A549 (cell line): ENCODE results near the gene PTPN4.

Experiments used
- CHD2 ChIP-seq: fragments of 150-350 bp; IDR thresholded peaks from 2 replicates; pipeline ENCODE4 v1.6.1; 2014; ENCODE audit warnings: low read length; ENCODE audit not compliant: partially characterized antibody
- CTCF ChIP-seq: fragments of >200 bp; sonication (Bioruptor Twin); formaldehyde crosslinking; IDR thresholded peaks from 3 replicates; pipeline ENCODE4 v1.5.1; 2016
- HES2 ChIP-seq: fragments of >200 bp; sonication (Bioruptor Twin); formaldehyde crosslinking; IDR thresholded peaks from 2 replicates; pipeline ENCODE4 v1.6.1; 2016
- KDM1A ChIP-seq: fragments of 200-600 bp; sonication (generic); IDR thresholded peaks from 2 replicates; pipeline ENCODE4 v1.6.1; 2016; ENCODE audit warnings: low read depth, mild to moderate bottlenecking
- POLR2A ChIP-seq: IDR thresholded peaks from 2 replicates; pipeline ENCODE4 v1.6.1; 2012; ENCODE audit warnings: mild to moderate bottlenecking, low read length
- POLR2AphosphoS2 ChIP-seq: conservative IDR thresholded peaks from 2 replicates; pipeline ENCODE4 v1.6.1; 2012; ENCODE audit warnings: low read length, improper control_type of control experiment, inconsistent platforms
- ZSCAN20 ChIP-seq: fragments of 250-450 bp; sonication (Bioruptor Pico); IDR thresholded peaks from 2 replicates; pipeline ENCODE4 v1.8.0; 2022; ENCODE audit warnings: mild to moderate bottlenecking, moderate library complexity
- TF ChIP-seq, protein P1 (sequence below): IDR thresholded peaks from 2 replicates; pipeline ENCODE4 v1.6.1; 2012

DNA sequence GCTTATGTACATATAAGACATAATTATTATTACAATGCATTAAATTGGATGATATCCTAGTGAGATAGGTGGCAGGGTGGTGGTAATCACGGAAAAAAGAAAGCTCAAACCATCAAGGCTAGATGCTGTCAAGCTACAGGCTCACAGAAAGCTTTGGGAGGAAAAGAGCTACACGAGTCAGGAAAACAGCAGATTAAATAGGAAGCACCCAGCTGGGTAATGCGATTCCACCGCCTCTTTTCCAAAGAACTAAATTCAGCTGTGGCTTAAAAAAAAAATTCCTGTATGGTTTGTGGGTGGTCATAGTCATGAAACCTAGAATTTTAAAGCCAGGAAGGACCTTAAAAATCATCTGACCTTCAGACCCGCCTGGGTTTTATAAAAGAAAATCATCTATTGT is 23.7 kb upstream of the PTPN4 start:
- TF ChIP-seq CTCF (no peak), POLR2AphosphoS2 (no peak), KDM1A (no peak), ZSCAN20 (CRISPR knock-in tag) (no peak), POLR2A (no peak), HES2 (no peak), CHD2 (no peak)
- TF ChIP-seq, protein P1, sequence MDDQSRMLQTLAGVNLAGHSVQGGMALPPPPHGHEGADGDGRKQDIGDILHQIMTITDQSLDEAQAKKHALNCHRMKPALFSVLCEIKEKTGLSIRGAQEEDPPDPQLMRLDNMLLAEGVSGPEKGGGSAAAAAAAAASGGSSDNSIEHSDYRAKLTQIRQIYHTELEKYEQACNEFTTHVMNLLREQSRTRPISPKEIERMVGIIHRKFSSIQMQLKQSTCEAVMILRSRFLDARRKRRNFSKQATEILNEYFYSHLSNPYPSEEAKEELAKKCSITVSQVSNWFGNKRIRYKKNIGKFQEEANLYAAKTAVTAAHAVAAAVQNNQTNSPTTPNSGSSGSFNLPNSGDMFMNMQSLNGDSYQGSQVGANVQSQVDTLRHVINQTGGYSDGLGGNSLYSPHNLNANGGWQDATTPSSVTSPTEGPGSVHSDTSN = no peak
